GM21529 (cell line): ENCODE measurements around the gene ALDH4A1.
"Not testable (repeated sequence)": the region's sequence is repeated elsewhere in the genome, so short reads cannot be mapped to it uniquely, and the experiment has no call there.

Source experiments
- ATAC-seq: cut with Tn5 transposase; IDR thresholded peaks from one replicate; pipeline ENCODE4 v1.9.1; 2021; ENCODE audit not compliant: unreplicated experiment

The ALDH4A1 gene

DNA sequence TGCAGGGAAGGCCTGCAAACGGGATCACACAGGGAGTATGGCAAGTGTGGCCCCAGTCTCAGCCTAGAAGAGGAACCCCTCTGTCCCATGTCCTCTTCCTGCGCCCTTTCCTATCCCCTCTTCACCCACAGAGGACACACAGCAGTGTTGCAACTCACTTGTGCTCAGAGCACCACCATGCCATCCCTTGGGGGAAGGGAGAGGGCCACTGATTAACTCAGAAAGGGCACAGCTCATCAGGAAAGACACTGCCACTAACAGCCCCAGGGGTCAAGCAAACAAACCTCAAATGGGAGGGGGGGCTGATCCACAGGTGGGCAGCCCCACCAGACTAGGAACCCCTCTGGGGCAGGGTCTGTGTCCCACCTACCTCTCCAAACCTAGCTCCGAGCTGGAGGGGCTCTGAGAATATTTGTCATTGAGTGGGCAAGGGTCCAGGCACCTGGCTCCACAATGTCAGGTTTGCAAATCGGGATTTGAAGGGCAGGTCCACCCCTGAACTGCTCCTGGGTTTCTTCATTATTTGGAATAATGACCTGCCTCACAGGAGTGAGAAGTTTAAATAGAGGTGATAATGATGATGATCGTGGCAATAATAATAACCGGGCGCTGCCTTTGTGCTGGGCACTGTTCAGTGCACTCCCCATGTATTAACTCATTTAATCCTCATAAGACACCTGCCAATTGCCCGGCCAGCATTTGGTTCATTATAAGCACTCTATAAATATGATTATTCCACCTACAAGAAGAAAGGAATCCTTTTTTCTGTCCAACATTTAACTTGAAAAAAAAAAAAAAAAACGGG is 1.0 kb downstream of the ALDH4A1 start:
- no peak for ATAC-seq

- no peak for ATAC-seq
Measured at GRCh38 chr1:18900303-18900841, 2.0 kb downstream of the ALDH4A1 start.

GRCh38 chr1:18899363-18900049 is 2.8 kb downstream of the ALDH4A1 start:
- no peak for ATAC-seq

- ATAC-seq = no peak
Measured at GRCh38 chr1:18898567-18898966, 3.8 kb downstream of the ALDH4A1 start.

- ATAC-seq = no peak
Measured at GRCh38 chr1:18895317-18895716, 7.0 kb downstream of the ALDH4A1 start.

DNA sequence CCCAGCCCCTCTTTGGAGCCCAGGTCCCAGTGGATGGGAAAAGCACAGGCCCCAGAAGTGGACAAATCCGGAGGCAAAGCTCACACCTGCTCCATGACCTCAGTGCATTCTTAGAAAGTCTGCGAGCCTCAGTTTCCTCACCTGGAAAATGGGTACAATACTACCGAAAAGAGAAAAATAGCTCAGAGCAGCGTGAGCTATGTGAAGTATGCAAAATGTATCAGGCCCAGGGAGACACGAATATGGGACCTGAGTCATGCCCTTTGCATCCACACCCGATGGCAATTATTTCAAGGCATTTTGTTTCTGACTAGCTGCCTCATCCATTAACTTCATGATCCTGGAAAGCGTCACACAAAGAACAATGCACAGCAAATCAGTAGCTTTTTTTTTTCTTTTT is 9.2 kb downstream of the ALDH4A1 start:
- ATAC-seq = no peak

GRCh38 chr1:18891858-18892257 is 10.5 kb downstream of the ALDH4A1 start:
- not testable (repeated sequence) for ATAC-seq

GRCh38 chr1:18891426-18891780 is 11.0 kb downstream of the ALDH4A1 start:
- ATAC-seq = no peak

GRCh38 chr1:18890706-18891425 is 11.5 kb downstream of the ALDH4A1 start:
- no peak for ATAC-seq

DNA sequence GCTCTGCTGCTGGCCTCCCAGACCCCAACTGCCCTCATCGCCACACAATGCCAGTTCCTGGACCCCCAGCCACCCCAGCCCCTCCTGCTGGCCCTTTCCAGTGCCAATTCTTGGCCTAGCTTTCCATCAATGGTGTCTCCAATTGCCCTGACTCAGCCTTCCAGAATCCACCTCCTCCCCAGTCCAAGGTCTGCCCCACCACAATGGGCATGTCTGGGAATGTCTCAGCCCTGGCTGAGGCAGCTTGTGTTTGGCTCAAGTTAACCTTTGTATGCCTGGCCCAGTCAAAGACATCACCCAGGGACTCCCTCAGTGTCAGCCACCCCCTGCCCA is 16.4 kb downstream of the ALDH4A1 start:
- no peak for ATAC-seq

DNA sequence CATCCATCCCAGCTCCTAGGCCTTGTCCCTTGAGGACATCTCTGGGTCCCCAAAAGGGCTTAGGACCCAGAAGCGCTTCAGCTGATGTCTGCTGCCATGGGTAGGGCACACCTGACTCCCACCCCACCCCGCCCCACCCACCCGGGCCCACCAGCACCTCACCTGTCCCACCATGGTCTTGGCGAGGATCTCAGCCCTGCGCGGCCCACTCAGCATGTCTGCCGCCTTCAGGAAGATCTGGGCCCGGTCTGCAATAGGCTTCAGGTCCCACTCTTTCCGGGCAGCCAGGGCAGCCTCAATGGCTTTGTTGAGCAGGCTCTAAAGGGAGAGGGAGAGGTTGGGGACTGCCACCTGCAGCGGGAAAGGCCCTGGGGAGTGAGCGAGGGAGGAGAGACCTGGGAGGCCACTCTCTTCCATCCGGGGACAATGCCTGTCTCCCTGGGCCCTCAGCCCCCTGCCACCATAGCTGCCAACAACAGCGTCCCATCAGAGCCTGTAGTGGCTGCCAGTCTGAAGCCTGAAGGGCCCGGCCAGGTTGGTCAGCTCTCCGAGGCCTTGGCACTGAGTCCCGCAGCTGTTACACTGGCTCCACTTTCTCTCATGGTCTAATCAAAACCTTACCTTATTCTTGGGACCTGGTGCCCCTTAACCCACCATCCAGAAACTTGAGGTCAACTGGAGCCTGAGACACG is 16.9 kb downstream of the ALDH4A1 start:
- no peak for ATAC-seq

DNA sequence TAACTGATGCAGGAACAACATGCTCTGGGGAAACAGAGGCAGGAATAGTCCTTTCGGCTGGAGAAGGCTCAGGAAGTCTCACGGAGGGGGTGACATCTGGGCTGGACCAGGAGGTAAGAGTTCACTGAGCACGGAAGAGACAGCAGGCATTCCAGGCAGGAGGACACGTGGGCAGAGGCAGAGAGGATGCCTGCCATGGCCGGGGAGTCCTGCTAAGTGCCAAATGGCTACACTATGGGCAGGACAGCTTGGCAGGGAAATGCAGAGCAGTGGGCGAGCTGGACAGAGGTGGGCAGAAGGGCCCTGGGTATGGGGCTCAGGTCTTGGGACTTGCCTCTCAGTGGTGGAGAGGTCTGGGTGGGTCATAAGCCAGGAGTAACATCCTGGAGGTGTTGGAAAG is 17.6 kb downstream of the ALDH4A1 start:
- no peak for ATAC-seq

- no peak for ATAC-seq
Measured at GRCh38 chr1:18884419-18884717, 18.0 kb downstream of the ALDH4A1 start.

DNA sequence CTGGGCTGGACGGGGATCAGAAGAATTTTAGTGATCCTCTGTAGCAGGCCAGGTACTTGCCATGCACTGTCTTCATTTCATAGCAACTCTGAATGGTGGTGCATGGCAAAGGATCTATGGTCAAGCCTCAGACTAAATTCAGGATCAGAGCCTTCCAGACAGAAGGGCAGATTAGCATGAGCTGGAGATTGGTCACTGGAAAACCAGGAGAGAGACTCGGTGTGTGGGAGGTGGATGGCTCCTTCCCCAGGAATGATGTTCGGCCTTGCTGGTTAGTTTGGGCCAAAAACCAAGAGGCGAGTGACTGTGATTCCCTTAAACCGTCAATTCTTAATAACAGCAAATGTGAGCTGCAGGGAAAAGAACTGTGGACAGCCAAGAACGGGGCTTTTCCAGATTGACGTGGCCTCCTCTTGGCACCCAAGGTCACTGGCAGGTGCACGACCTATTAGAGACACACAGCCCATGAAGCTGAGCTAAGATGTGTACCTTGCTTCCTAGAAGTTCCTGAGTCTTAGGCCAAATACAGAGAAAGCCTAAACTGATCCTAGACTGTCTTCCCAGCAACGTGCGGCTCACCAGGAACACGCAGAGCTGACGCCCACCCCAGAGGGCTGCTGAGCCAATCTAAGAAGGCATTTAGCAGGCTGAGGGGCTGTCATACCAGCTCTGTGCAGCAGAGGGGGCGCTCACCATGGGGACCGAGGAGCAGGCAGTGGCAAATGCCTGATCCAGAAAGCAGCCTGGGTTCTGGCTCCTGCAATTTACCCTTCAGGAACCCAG is 18.5 kb downstream of the ALDH4A1 start:
- ATAC-seq = no peak

DNA sequence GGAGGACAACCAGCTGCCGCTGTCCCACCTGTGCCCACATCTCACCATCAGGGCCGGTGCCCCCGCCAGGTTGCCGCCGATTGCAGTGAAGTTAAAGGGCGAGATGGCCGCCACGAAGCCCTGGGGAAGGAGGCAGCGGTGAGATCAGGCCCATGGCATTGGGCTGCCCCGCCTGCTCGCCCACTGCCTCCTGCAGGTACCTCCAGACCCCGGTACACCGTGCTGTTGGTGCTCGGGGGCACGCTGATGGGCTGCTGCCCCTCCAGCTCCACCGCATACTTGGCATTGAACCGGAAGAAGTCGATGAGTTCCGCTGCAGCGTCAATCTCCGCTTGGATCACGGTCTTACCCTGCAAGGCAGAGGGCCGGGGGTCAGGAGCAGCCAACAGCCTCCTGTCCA is 19.3 kb downstream of the ALDH4A1 start:
- no peak for ATAC-seq

DNA sequence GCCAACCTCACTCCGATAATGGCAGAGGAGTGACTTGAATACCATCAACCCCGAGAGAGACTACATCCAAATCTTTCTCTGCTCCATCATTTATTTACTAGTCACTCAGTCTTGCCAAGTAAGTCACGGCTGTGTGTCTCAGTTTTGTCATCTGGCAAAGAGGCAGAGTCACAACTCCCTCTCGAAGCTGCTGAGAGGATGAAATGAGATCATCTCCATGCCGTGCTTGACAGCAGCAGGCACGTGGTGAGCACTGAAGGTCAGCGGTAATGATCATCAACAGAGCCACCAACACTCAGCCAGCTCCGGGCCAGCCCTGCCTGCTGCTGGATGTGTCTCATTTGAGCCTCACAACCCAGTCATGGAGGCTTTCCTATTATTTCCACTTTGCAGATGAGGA is 19.9 kb downstream of the ALDH4A1 start:
- no peak for ATAC-seq

GRCh38 chr1:18881642-18882431 is 20.5 kb downstream of the ALDH4A1 start:
- no peak for ATAC-seq

DNA sequence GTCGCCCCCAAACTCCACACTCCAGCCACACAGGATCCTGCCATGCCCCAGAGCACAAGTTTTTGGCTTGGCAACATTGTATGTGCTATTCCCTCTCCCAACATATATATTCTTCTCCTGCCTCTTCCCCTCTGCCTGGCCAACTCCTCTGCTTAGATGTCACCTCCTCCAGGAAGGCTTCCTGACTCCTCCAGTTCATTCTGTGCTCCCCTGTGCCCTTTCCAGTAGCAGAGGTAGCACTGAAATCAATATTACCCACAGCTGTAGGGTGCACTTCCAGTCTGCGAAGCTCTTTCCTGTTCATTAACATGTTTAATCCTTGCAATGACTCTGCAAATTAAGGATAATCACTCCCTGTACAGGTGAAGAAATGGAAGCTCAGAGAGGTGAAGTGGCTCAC is 21.2 kb downstream of the ALDH4A1 start:
- no peak for ATAC-seq

GRCh38 chr1:18880585-18880984 is 21.8 kb downstream of the ALDH4A1 start:
- no peak for ATAC-seq

- ATAC-seq = no peak
Measured at GRCh38 chr1:18879791-18880309, 22.5 kb downstream of the ALDH4A1 start.
